ENCODE data around the gene CNOT1. TPM values are rescaled to one million over a fixed set of nuclear protein-coding genes. Genes with fewer than 3 reads are reported as not detected.

The CNOT1 gene
- total RNA-seq, 1 experiment from 2014 or later, result 299 TPM

- Histone ChIP-seq H3K9me3 (ENCODE audit: low read length) (no peaks in the 10 kb centered on the region), H3K27me3 (ENCODE audit: low read length) (no peaks in the 10 kb centered on the region), H3K4me2 (ENCODE audit: low read depth, low read length, poor library complexity, severe bottlenecking) (no peak overlapping the region), H4K20me1 (ENCODE audit: insufficient read depth, low read depth, low read length) (peaks cover 38% of the 10 kb centered on the region), H2AFZ (ENCODE audit: low read length) (no peak overlapping the region), H3K4me3 (ENCODE audit: low read length) (no peak overlapping the region), H3K79me2 (ENCODE audit: low read length) (no peaks in the 10 kb centered on the region), H3K4me1 (ENCODE audit: low read length) (peaks cover 54% of the 10 kb centered on the region), H3K36me3 (ENCODE audit: insufficient read depth, low read length) (no peaks in the 10 kb centered on the region; the same call in 1 of the 2 replicates), H3K9me2 (replicated peaks; ENCODE audit: insufficient read depth, low read length) (no peaks in the 10 kb centered on the region), H3K27ac (ENCODE audit: low read length) (no peak overlapping the region), H3K9ac (ENCODE audit: low read length) (no peak overlapping the region)
- no peak for DNase-seq
Measured at GRCh38 chr16:58498341-58499091, 131.1 kb downstream of the CNOT1 start.

DNA sequence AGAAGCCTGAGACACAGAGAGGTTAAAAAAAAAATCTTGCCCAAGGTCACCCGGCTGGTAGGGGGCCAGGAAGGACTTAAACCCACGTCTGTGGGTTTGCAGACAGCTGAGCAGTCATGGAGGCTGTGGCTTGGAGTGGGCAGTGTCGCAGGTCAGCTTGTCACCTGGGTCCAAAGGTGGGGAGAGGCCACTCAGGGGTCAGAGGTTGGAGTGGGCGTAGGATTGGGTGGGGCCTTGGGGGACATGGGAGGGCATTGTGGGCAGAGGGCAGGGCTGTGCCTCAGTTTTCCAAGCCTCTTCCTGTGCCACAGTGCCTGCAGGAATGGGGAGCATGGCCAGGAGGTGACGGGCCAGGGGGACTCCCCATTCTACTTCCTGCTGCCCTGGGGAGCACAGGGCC lies 131.7 kb downstream of the CNOT1 start:
- Histone ChIP-seq H3K79me2 (ENCODE audit: low read length) (no peaks in the 10 kb centered on the region), H3K27ac (ENCODE audit: low read length) (no peak overlapping the region), H3K9me2 (replicated peaks; ENCODE audit: insufficient read depth, low read length) (no peaks in the 10 kb centered on the region), H4K20me1 (ENCODE audit: insufficient read depth, low read depth, low read length) (peaks cover 36% of the 10 kb centered on the region), H2AFZ (ENCODE audit: low read length) (no peak overlapping the region), H3K4me3 (ENCODE audit: low read length) (no peak overlapping the region), H3K27me3 (ENCODE audit: low read length) (no peaks in the 10 kb centered on the region), H3K36me3 (ENCODE audit: insufficient read depth, low read length) (no peaks in the 10 kb centered on the region; the same call in 1 of the 2 replicates), H3K4me2 (ENCODE audit: low read depth, low read length, poor library complexity, severe bottlenecking) (no peak overlapping the region), H3K9ac (ENCODE audit: low read length) (no peak overlapping the region), H3K4me1 (ENCODE audit: low read length) (peaks cover 49% of the 10 kb centered on the region), H3K9me3 (ENCODE audit: low read length) (no peaks in the 10 kb centered on the region)
- DNase-seq, result no peak

DNA sequence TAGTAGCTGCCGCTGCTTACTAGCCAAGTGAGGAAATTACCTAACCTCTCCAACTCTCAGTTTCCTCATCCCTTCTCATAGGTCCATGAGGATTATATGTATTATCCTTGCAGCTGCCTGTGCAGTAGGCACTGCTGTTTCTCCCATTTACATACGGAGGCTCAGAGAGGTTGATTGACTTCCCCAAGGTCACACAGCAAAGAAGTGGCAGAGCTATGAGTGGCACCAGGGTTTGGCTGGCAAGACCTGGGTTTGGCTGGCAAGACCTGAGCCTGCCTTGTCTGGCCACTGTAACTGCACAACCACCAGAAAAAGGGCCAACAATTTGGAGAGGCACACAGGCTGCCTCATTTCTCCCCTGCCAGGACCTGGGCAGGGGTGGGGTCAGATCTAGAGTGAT lies 132.2 kb downstream of the CNOT1 start:
- DNase-seq, result no peak

GRCh38 chr16:58495521-58496331 lies 133.9 kb downstream of the CNOT1 start:
- Histone ChIP-seq H3K4me1 (ENCODE audit: low read length) (peaks cover 37% of the 10 kb centered on the region), H4K20me1 (ENCODE audit: insufficient read depth, low read depth, low read length) (peaks cover 28% of the 10 kb centered on the region), H3K27me3 (ENCODE audit: low read length) (no peaks in the 10 kb centered on the region), H3K9me2 (replicated peaks; ENCODE audit: insufficient read depth, low read length) (no peaks in the 10 kb centered on the region), H3K79me2 (ENCODE audit: low read length) (no peaks in the 10 kb centered on the region), H3K9ac (ENCODE audit: low read length) (no peak overlapping the region), H3K27ac (ENCODE audit: low read length) (no peak overlapping the region), H3K4me3 (ENCODE audit: low read length) (no peak overlapping the region), H2AFZ (ENCODE audit: low read length) (no peak overlapping the region), H3K9me3 (ENCODE audit: low read length) (no peaks in the 10 kb centered on the region), H3K36me3 (ENCODE audit: insufficient read depth, low read length) (no peaks in the 10 kb centered on the region; the same call in 1 of the 2 replicates), H3K4me2 (ENCODE audit: low read depth, low read length, poor library complexity, severe bottlenecking) (peak overlapping the region; percentile 8)
- DNase-seq, result no peak

More for the DNA sequence above, 132.2 kb downstream of the CNOT1 start:
- H2AFZ ChIP-seq (ENCODE audit: low read length), result no peak overlapping the region
- H3K4me1 ChIP-seq (ENCODE audit: low read length), result peaks cover 49% of the 10 kb centered on the region
- no peak overlapping the region for H3K9ac ChIP-seq (ENCODE audit: low read length)
- H3K27ac ChIP-seq (ENCODE audit: low read length), result no peak overlapping the region
- no peaks in the 10 kb centered on the region for H3K9me2 ChIP-seq (replicated peaks; ENCODE audit: insufficient read depth, low read length)
- no peaks in the 10 kb centered on the region for H3K9me3 ChIP-seq (ENCODE audit: low read length)
- H3K4me3 ChIP-seq (ENCODE audit: low read length), result no peak overlapping the region
- H3K4me2 ChIP-seq (ENCODE audit: low read depth, low read length, poor library complexity, severe bottlenecking), result no peak overlapping the region
- H3K36me3 ChIP-seq (ENCODE audit: insufficient read depth, low read length), result no peaks in the 10 kb centered on the region; the same call in 1 of the 2 replicates
- peaks cover 36% of the 10 kb centered on the region for H4K20me1 ChIP-seq (ENCODE audit: insufficient read depth, low read depth, low read length)
- no peaks in the 10 kb centered on the region for H3K79me2 ChIP-seq (ENCODE audit: low read length)
- no peaks in the 10 kb centered on the region for H3K27me3 ChIP-seq (ENCODE audit: low read length)

- Histone ChIP-seq H3K4me2 (ENCODE audit: low read depth, low read length, poor library complexity, severe bottlenecking) (peak overlapping the region; percentile 8), H3K4me1 (ENCODE audit: low read length) (peaks cover 30% of the 10 kb centered on the region), H3K4me3 (ENCODE audit: low read length) (no peak overlapping the region), H2AFZ (ENCODE audit: low read length) (no peak overlapping the region), H4K20me1 (ENCODE audit: insufficient read depth, low read depth, low read length) (peaks cover 23% of the 10 kb centered on the region), H3K27ac (ENCODE audit: low read length) (no peak overlapping the region), H3K9me3 (ENCODE audit: low read length) (no peaks in the 10 kb centered on the region), H3K9ac (ENCODE audit: low read length) (no peak overlapping the region), H3K9me2 (replicated peaks; ENCODE audit: insufficient read depth, low read length) (no peaks in the 10 kb centered on the region), H3K79me2 (ENCODE audit: low read length) (no peaks in the 10 kb centered on the region), H3K36me3 (ENCODE audit: insufficient read depth, low read length) (no peaks in the 10 kb centered on the region), H3K27me3 (ENCODE audit: low read length) (no peaks in the 10 kb centered on the region)
- peak; percentile 85 for DNase-seq
Measured at GRCh38 chr16:58494981-58495520, 134.6 kb downstream of the CNOT1 start.

- no peak overlapping the region for H3K27ac ChIP-seq (ENCODE audit: low read length)
Measured at GRCh38 chr16:58493756-58494431, 135.7 kb downstream of the CNOT1 start.

GRCh38 chr16:58492735-58493134 lies 136.9 kb downstream of the CNOT1 start:
- Histone ChIP-seq H2AFZ (ENCODE audit: low read length) (no peak overlapping the region), H3K4me2 (ENCODE audit: low read depth, low read length, poor library complexity, severe bottlenecking) (no peak overlapping the region), H3K27ac (ENCODE audit: low read length) (no peak overlapping the region), H3K4me3 (ENCODE audit: low read length) (no peak overlapping the region), H3K4me1 (ENCODE audit: low read length) (peaks cover 29% of the 10 kb centered on the region), H3K9me2 (replicated peaks; ENCODE audit: insufficient read depth, low read length) (no peaks in the 10 kb centered on the region), H3K9ac (ENCODE audit: low read length) (no peak overlapping the region), H4K20me1 (ENCODE audit: insufficient read depth, low read depth, low read length) (peaks cover 13% of the 10 kb centered on the region; the same call in 1 of the 2 replicates), H3K27me3 (ENCODE audit: low read length) (no peaks in the 10 kb centered on the region), H3K79me2 (ENCODE audit: low read length) (no peaks in the 10 kb centered on the region), H3K36me3 (ENCODE audit: insufficient read depth, low read length) (no peaks in the 10 kb centered on the region), H3K9me3 (ENCODE audit: low read length) (no peaks in the 10 kb centered on the region)
- DNase-seq, result no peak

More at GRCh38 chr16:58493756-58494431, 135.7 kb downstream of the CNOT1 start:
- no peak overlapping the region for H3K4me2 ChIP-seq (ENCODE audit: low read depth, low read length, poor library complexity, severe bottlenecking)
- H4K20me1 ChIP-seq (ENCODE audit: insufficient read depth, low read depth, low read length), result peaks cover 20% of the 10 kb centered on the region
- H3K9me3 ChIP-seq (ENCODE audit: low read length), result no peaks in the 10 kb centered on the region
- no peak overlapping the region for H3K9ac ChIP-seq (ENCODE audit: low read length)
- H3K36me3 ChIP-seq (ENCODE audit: insufficient read depth, low read length), result no peaks in the 10 kb centered on the region
- H3K27me3 ChIP-seq (ENCODE audit: low read length), result no peaks in the 10 kb centered on the region
- H3K79me2 ChIP-seq (ENCODE audit: low read length), result no peaks in the 10 kb centered on the region
- no peak for DNase-seq
- H3K4me3 ChIP-seq (ENCODE audit: low read length), result no peak overlapping the region
- H3K4me1 ChIP-seq (ENCODE audit: low read length), result peaks cover 29% of the 10 kb centered on the region
- no peaks in the 10 kb centered on the region for H3K9me2 ChIP-seq (replicated peaks; ENCODE audit: insufficient read depth, low read length)
- no peak overlapping the region for H2AFZ ChIP-seq (ENCODE audit: low read length)

Measured in Karpas-422 (cell line).